ENCODE measurements around the gene ST8SIA6. TPM values are rescaled to one million over a fixed set of nuclear protein-coding genes. Genes with fewer than 3 reads are reported as not detected.

Gene ST8SIA6
- total and polyA plus RNA-seq, 9 of the 15 experiments (the other 6 are each of a cell fraction or from before 2014, with no cell fraction given) = 0.69 to 6.7 (median 5.0) TPM

DNA sequence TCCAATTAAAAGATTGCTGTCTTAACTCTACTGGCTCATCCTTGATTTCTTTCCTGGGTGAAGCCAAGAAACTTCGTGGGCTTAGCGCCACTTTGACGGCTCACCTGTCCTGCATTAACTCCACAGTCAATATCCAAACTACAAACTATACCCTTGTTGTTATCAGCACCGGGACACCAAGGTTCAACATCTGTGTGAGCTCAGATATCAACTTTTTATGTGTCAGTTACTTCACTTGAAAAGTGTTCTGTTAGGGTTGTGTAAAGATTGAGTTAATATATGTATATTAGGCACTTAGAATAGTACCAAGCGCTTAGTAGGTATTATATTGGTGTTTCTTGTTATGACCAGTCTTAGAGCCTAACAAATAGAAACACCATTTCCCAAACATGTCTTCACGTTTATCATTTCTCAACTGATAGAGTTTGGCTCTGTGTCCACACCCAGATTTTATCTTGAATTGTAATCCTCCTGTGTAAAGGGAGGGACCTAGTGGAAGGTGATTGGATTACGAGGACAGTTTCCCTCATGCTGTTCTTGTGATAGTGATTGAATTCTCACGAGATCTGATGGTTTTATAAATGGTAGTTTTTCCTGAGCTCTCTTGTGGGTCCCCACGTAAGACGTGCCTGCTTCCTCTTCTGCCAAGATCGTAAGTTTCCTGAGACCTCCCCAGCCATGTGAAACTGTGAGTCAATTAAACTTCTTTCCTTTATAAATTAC lies 19.0 kb upstream of the ST8SIA6 start (continued):
- TF ChIP-seq, protein P1, sequence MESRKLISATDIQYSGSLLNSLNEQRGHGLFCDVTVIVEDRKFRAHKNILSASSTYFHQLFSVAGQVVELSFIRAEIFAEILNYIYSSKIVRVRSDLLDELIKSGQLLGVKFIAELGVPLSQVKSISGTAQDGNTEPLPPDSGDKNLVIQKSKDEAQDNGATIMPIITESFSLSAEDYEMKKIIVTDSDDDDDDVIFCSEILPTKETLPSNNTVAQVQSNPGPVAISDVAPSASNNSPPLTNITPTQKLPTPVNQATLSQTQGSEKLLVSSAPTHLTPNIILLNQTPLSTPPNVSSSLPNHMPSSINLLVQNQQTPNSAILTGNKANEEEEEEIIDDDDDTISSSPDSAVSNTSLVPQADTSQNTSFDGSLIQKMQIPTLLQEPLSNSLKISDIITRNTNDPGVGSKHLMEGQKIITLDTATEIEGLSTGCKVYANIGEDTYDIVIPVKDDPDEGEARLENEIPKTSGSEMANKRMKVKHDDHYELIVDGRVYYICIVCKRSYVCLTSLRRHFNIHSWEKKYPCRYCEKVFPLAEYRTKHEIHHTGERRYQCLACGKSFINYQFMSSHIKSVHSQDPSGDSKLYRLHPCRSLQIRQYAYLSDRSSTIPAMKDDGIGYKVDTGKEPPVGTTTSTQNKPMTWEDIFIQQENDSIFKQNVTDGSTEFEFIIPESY (CRISPR knock-in tag; IDR thresholded peaks at IDR 0.05) = no peak
- TF ChIP-seq ZNF77 (CRISPR knock-in tag; IDR thresholded peaks at IDR 0.05) = no peak
- TF ChIP-seq CEBPB (tag; IDR thresholded peaks at IDR 0.05) = peak; percentile 30
- TF ChIP-seq CBFA2T2 (conservative IDR thresholded peaks at IDR 0.05) = peak; percentile 70
- no peak for TF ChIP-seq JUND (IDR thresholded peaks at IDR 0.05; ENCODE audit: borderline replicate concordance, low read depth, low read length)
- peak; percentile 6; the same call in 1 of the 3 replicates for TF ChIP-seq JUND (tag; IDR thresholded peaks at IDR 0.05; ENCODE audit: borderline replicate concordance, low read depth, low read length)
- TF ChIP-seq, protein P2, sequence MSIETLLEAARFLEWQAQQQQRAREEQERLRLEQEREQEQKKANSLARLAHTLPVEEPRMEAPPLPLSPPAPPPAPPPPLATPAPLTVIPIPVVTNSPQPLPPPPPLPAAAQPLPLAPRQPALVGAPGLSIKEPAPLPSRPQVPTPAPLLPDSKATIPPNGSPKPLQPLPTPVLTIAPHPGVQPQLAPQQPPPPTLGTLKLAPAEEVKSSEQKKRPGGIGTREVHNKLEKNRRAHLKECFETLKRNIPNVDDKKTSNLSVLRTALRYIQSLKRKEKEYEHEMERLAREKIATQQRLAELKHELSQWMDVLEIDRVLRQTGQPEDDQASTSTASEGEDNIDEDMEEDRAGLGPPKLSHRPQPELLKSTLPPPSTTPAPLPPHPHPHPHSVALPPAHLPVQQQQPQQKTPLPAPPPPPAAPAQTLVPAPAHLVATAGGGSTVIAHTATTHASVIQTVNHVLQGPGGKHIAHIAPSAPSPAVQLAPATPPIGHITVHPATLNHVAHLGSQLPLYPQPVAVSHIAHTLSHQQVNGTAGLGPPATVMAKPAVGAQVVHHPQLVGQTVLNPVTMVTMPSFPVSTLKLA (conservative IDR thresholded peaks at IDR 0.05) = 0 out of 4 replicates have a peak, but pooled peaks have one; percentile 13 to 18
- TF ChIP-seq COPS2 (conservative IDR thresholded peaks at IDR 0.05) = no peak
- TF ChIP-seq, protein P3, sequence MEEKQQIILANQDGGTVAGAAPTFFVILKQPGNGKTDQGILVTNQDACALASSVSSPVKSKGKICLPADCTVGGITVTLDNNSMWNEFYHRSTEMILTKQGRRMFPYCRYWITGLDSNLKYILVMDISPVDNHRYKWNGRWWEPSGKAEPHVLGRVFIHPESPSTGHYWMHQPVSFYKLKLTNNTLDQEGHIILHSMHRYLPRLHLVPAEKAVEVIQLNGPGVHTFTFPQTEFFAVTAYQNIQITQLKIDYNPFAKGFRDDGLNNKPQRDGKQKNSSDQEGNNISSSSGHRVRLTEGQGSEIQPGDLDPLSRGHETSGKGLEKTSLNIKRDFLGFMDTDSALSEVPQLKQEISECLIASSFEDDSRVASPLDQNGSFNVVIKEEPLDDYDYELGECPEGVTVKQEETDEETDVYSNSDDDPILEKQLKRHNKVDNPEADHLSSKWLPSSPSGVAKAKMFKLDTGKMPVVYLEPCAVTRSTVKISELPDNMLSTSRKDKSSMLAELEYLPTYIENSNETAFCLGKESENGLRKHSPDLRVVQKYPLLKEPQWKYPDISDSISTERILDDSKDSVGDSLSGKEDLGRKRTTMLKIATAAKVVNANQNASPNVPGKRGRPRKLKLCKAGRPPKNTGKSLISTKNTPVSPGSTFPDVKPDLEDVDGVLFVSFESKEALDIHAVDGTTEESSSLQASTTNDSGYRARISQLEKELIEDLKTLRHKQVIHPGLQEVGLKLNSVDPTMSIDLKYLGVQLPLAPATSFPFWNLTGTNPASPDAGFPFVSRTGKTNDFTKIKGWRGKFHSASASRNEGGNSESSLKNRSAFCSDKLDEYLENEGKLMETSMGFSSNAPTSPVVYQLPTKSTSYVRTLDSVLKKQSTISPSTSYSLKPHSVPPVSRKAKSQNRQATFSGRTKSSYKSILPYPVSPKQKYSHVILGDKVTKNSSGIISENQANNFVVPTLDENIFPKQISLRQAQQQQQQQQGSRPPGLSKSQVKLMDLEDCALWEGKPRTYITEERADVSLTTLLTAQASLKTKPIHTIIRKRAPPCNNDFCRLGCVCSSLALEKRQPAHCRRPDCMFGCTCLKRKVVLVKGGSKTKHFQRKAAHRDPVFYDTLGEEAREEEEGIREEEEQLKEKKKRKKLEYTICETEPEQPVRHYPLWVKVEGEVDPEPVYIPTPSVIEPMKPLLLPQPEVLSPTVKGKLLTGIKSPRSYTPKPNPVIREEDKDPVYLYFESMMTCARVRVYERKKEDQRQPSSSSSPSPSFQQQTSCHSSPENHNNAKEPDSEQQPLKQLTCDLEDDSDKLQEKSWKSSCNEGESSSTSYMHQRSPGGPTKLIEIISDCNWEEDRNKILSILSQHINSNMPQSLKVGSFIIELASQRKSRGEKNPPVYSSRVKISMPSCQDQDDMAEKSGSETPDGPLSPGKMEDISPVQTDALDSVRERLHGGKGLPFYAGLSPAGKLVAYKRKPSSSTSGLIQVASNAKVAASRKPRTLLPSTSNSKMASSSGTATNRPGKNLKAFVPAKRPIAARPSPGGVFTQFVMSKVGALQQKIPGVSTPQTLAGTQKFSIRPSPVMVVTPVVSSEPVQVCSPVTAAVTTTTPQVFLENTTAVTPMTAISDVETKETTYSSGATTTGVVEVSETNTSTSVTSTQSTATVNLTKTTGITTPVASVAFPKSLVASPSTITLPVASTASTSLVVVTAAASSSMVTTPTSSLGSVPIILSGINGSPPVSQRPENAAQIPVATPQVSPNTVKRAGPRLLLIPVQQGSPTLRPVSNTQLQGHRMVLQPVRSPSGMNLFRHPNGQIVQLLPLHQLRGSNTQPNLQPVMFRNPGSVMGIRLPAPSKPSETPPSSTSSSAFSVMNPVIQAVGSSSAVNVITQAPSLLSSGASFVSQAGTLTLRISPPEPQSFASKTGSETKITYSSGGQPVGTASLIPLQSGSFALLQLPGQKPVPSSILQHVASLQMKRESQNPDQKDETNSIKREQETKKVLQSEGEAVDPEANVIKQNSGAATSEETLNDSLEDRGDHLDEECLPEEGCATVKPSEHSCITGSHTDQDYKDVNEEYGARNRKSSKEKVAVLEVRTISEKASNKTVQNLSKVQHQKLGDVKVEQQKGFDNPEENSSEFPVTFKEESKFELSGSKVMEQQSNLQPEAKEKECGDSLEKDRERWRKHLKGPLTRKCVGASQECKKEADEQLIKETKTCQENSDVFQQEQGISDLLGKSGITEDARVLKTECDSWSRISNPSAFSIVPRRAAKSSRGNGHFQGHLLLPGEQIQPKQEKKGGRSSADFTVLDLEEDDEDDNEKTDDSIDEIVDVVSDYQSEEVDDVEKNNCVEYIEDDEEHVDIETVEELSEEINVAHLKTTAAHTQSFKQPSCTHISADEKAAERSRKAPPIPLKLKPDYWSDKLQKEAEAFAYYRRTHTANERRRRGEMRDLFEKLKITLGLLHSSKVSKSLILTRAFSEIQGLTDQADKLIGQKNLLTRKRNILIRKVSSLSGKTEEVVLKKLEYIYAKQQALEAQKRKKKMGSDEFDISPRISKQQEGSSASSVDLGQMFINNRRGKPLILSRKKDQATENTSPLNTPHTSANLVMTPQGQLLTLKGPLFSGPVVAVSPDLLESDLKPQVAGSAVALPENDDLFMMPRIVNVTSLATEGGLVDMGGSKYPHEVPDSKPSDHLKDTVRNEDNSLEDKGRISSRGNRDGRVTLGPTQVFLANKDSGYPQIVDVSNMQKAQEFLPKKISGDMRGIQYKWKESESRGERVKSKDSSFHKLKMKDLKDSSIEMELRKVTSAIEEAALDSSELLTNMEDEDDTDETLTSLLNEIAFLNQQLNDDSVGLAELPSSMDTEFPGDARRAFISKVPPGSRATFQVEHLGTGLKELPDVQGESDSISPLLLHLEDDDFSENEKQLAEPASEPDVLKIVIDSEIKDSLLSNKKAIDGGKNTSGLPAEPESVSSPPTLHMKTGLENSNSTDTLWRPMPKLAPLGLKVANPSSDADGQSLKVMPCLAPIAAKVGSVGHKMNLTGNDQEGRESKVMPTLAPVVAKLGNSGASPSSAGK (IDR thresholded peaks at IDR 0.05) = peak; percentile 68
- peak; percentile 71 for TF ChIP-seq TCF3 (CRISPR knock-in tag; IDR thresholded peaks at IDR 0.05)
- no peak for TF ChIP-seq MTA2 (IDR thresholded peaks at IDR 0.05; ENCODE audit: low read depth)

All from K562 (cell line).